Ovary (tissue), 3 donors: ENCODE measurements around the gene MYO9B.

ENCODE experiments used
- POLR2A ChIP-seq: fragments of 450-650 bp; IDR thresholded peaks from one replicate; pipeline ENCODE4 v1.6.1; 2017; ENCODE audit warnings: antibody characterized with exemption, mild to moderate bottlenecking, moderate library complexity
- TF ChIP-seq, protein P1 (sequence below), 3 donors: fragments of 450-650 bp in 2 of 3; fragments of 200-600 bp in 1 of 3; IDR thresholded peaks; one replicate each; pipeline versions ENCODE4 v1.5.1 to v1.8.0; 2016 to 2022; ENCODE audit warnings: antibody characterized with exemption in 3 of 3, mild to moderate bottlenecking in 1 of 3
- donor health status: DM: no; HTN: no; CAD: no.

- TF ChIP-seq, protein P1, sequence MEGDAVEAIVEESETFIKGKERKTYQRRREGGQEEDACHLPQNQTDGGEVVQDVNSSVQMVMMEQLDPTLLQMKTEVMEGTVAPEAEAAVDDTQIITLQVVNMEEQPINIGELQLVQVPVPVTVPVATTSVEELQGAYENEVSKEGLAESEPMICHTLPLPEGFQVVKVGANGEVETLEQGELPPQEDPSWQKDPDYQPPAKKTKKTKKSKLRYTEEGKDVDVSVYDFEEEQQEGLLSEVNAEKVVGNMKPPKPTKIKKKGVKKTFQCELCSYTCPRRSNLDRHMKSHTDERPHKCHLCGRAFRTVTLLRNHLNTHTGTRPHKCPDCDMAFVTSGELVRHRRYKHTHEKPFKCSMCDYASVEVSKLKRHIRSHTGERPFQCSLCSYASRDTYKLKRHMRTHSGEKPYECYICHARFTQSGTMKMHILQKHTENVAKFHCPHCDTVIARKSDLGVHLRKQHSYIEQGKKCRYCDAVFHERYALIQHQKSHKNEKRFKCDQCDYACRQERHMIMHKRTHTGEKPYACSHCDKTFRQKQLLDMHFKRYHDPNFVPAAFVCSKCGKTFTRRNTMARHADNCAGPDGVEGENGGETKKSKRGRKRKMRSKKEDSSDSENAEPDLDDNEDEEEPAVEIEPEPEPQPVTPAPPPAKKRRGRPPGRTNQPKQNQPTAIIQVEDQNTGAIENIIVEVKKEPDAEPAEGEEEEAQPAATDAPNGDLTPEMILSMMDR (IDR thresholded peaks at IDR 0.05), result no peak
- no peak for TF ChIP-seq POLR2A
Measured at GRCh38 chr19:17063428-17063827, 12.1 kb upstream of the MYO9B start.
